K562 (cell line): ENCODE data around the gene FAM227B.

Experiments
- CHD4 ChIP-seq: fragments of 200-600 bp; sonication (generic); IDR thresholded peaks from 3 replicates; pipeline ENCODE4 v1.6.1; 2012; ENCODE audit warnings: low read depth, mild to moderate bottlenecking, mixed read lengths, low read length, inconsistent platforms; ENCODE audit not compliant: insufficient read depth, insufficient replicate concordance, poor library complexity, severe bottlenecking
- GTF2A2 ChIP-seq: IDR thresholded peaks from 2 replicates; pipeline ENCODE4 v1.6.1; 2016; ENCODE audit warnings: mild to moderate bottlenecking, missing genetic modification characterization, missing compliant biosample characterization
- GTF2F1 ChIP-seq: IDR thresholded peaks from 2 replicates; pipeline ENCODE4 v1.6.1; 2011; ENCODE audit warnings: low read depth, low read length, improper control_type of control experiment
- HMG20A ChIP-seq: fragments of 450-650 bp; formaldehyde crosslinking; conservative IDR thresholded peaks from 2 replicates; pipeline ENCODE4 v1.4.0; 2020; ENCODE audit warnings: mild to moderate bottlenecking, mixed read lengths
- LARP7 ChIP-seq: fragments of 450-650 bp; IDR thresholded peaks from 2 replicates; pipeline ENCODE4 v1.6.1; 2016
- MYC ChIP-seq, 2 experiments: fragments of 250-450 bp in 1 of 2; sonication (Bioruptor Pico) in 1 of 2; IDR thresholded peaks; 2 replicates each; pipeline versions ENCODE4 v1.5.1 to v1.6.1; 2012 to 2021; ENCODE audit warnings: low read depth in 2 of 2, borderline replicate concordance in 1 of 2, improper control_type of control experiment in 1 of 2, low read length in 1 of 2, mild to moderate bottlenecking in 1 of 2, moderate library complexity in 1 of 2
- POLR2A ChIP-seq: fragments of 450-650 bp; conservative IDR thresholded peaks from 2 replicates; pipeline ENCODE4 v1.6.1; 2016
- ZNF311 ChIP-seq: fragments of 250-450 bp; sonication (Bioruptor Pico); IDR thresholded peaks from 2 replicates; pipeline ENCODE4 v1.4.0; 2020; ENCODE audit warnings: mild to moderate bottlenecking, moderate library complexity
- ZNF561 ChIP-seq: fragments of 450-650 bp; formaldehyde crosslinking; conservative IDR thresholded peaks from 2 replicates; pipeline ENCODE4 v1.4.0; 2020; ENCODE audit warnings: mild to moderate bottlenecking, moderate library complexity
- TF ChIP-seq, protein P1 (sequence below): sonication (generic); formaldehyde crosslinking; IDR thresholded peaks from 2 replicates; pipeline ENCODE4 v1.8.0; 2023; ENCODE audit warnings: mild to moderate bottlenecking, missing genetic modification reagents
- TF ChIP-seq, protein P2 (sequence below), 2 experiments: fragments of 450-650 bp; IDR thresholded peaks; 2 replicates each; pipeline ENCODE4 v1.6.1; 2016; ENCODE audit warnings: mild to moderate bottlenecking in 2 of 2, borderline replicate concordance in 1 of 2, low read depth in 1 of 2, moderate library complexity in 1 of 2
- TF ChIP-seq, protein P3 (sequence below), 3 experiments: IDR thresholded peaks in 2 of 3; conservative IDR thresholded peaks in 1 of 3; 2 replicates each; pipeline ENCODE4 v1.5.1; 2011 to 2012; ENCODE audit warnings: low read length in 3 of 3, mild to moderate bottlenecking in 3 of 3, control low read depth in 2 of 3, improper control_type of control experiment in 1 of 3, inconsistent platforms in 1 of 3, low read depth in 1 of 3, mixed read lengths in 1 of 3, moderate library complexity in 1 of 3; ENCODE audit not compliant: insufficient read depth in 2 of 3

DNA sequence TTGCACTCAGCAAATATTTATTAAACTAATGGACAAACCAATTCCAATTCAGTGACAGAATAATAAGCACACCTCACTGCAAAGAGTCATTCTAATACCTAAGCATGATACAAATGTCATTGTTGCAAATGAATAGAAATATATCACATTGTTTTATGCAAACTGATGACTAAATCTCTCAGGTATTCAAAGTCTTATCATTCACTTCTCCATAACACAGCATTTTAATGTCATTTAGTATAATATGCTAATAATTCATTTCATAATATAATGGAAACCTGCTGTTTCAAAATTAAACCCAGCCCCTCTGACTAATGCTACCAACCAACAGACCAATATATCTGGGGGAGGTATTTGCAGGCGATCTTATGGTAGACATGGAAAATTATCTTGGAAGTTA is 125.8 kb downstream of the FAM227B start:
- no peak for TF ChIP-seq HMG20A (CRISPR knock-in tag)
- no peak for TF ChIP-seq ZNF561 (CRISPR knock-in tag)
- no peak for TF ChIP-seq LARP7
- TF ChIP-seq POLR2A: no peak
- TF ChIP-seq, protein P1, sequence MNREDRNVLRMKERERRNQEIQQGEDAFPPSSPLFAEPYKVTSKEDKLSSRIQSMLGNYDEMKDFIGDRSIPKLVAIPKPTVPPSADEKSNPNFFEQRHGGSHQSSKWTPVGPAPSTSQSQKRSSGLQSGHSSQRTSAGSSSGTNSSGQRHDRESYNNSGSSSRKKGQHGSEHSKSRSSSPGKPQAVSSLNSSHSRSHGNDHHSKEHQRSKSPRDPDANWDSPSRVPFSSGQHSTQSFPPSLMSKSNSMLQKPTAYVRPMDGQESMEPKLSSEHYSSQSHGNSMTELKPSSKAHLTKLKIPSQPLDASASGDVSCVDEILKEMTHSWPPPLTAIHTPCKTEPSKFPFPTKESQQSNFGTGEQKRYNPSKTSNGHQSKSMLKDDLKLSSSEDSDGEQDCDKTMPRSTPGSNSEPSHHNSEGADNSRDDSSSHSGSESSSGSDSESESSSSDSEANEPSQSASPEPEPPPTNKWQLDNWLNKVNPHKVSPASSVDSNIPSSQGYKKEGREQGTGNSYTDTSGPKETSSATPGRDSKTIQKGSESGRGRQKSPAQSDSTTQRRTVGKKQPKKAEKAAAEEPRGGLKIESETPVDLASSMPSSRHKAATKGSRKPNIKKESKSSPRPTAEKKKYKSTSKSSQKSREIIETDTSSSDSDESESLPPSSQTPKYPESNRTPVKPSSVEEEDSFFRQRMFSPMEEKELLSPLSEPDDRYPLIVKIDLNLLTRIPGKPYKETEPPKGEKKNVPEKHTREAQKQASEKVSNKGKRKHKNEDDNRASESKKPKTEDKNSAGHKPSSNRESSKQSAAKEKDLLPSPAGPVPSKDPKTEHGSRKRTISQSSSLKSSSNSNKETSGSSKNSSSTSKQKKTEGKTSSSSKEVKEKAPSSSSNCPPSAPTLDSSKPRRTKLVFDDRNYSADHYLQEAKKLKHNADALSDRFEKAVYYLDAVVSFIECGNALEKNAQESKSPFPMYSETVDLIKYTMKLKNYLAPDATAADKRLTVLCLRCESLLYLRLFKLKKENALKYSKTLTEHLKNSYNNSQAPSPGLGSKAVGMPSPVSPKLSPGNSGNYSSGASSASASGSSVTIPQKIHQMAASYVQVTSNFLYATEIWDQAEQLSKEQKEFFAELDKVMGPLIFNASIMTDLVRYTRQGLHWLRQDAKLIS: no peak
- TF ChIP-seq CHD4: no peak
- no peak for TF ChIP-seq GTF2F1
- no peak for TF ChIP-seq GTF2A2 (tag)
- TF ChIP-seq, protein P2, sequence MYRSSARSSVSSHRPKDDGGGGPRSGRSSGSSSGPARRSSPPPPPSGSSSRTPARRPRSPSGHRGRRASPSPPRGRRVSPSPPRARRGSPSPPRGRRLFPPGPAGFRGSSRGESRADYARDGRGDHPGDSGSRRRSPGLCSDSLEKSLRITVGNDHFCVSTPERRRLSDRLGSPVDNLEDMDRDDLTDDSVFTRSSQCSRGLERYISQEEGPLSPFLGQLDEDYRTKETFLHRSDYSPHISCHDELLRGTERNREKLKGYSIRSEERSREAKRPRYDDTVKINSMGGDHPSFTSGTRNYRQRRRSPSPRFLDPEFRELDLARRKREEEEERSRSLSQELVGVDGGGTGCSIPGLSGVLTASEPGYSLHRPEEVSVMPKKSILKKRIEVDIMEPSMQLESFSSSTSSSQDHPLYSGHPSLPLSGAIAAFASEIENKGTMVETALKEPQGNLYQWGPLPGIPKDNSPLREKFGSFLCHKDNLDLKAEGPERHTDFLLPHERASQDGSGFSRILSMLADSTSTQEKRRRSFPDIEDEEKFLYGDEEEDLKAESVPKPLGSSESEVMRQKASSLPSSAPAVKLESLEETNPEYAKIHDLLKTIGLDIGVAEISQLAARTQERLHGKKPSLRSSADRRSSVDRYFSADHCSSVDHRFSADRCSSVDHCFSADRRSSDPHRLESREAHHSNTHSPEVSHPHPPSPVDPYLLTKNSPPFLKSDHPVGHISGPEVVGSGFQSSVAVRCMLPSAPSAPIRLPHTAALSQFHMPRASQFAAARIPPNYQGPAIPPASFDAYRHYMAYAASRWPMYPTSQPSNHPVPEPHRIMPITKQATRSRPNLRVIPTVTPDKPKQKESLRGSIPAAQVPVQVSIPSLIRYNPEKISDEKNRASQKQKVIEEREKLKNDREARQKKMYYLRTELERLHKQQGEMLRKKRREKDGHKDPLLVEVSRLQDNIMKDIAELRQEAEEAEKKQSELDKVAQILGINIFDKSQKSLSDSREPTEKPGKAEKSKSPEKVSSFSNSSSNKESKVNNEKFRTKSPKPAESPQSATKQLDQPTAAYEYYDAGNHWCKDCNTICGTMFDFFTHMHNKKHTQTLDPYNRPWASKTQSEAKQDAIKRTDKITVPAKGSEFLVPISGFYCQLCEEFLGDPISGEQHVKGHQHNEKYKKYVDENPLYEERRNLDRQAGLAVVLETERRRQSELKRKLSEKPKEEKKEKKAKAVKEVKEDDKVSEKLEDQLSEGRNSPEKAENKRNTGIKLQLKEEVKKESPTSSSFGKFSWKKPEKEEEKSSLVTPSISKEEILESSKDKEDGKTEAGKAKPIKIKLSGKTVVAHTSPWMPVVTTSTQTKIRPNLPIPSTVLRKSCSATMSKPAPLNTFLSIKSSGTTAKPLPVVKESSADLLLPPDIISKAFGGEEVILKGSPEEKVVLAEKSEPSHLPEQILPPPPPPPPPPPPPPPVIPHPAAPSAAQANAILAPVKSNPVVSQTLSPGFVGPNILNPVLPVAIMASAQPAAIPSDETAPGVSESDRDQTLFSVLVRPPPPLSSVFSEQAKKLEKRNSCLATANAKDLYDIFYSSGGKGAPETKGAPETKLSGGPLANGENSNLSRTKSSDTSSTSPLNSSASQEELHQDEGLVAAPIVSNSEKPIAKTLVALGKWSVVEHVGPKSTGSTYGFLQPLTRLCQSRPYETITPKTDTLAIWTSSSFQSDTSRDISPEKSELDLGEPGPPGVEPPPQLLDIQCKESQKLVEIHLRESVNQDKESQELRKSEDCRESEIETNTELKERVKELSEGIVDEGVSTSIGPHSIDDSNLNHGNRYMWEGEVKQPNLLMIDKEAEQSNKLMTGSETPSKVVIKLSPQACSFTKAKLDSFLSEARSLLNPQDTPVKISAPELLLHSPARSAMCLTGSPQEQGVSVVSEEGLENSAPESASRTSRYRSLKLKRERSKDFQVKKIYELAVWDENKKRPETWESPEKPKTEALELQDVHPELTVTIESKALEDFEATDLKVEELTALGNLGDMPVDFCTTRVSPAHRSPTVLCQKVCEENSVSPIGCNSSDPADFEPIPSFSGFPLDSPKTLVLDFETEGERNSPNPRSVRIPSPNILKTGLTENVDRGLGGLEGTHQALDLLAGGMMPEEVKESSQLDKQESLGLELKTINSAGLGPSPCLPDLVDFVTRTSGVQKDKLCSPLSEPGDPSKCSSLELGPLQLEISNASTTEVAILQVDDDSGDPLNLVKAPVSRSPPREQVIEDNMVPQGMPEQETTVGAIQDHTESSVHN (IDR thresholded peaks at IDR 0.05; ENCODE audit: borderline replicate concordance in 1 of 2, low read depth in 1 of 2): no peak
- TF ChIP-seq MYC (IDR thresholded peaks at IDR 0.05; ENCODE audit: low read depth, low read length): no peak
- no peak for TF ChIP-seq MYC (CRISPR knock-in tag; IDR thresholded peaks at IDR 0.05; ENCODE audit: borderline replicate concordance, low read depth)
- TF ChIP-seq ZNF311 (CRISPR knock-in tag): no peak
- TF ChIP-seq, protein P3, sequence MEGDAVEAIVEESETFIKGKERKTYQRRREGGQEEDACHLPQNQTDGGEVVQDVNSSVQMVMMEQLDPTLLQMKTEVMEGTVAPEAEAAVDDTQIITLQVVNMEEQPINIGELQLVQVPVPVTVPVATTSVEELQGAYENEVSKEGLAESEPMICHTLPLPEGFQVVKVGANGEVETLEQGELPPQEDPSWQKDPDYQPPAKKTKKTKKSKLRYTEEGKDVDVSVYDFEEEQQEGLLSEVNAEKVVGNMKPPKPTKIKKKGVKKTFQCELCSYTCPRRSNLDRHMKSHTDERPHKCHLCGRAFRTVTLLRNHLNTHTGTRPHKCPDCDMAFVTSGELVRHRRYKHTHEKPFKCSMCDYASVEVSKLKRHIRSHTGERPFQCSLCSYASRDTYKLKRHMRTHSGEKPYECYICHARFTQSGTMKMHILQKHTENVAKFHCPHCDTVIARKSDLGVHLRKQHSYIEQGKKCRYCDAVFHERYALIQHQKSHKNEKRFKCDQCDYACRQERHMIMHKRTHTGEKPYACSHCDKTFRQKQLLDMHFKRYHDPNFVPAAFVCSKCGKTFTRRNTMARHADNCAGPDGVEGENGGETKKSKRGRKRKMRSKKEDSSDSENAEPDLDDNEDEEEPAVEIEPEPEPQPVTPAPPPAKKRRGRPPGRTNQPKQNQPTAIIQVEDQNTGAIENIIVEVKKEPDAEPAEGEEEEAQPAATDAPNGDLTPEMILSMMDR (IDR thresholded peaks at IDR 0.05 in 2 of 3, conservative IDR thresholded peaks at IDR 0.05 in 1 of 3; ENCODE audit: insufficient read depth in 2 of 3, low read depth in 1 of 3, low read length in 3 of 3): no peak
